PC-3 (cell line): ENCODE data around the gene TPRA1. TPM values are rescaled to one million over a fixed set of nuclear protein-coding genes. Genes with fewer than 3 reads are reported as not detected.

Source experiments
- ATAC-seq: fragments of 200-7000 bp; cut with Tn5 transposase; 2 replicates; pipeline ENCODE4 v1.9.1; 2020; ENCODE audit warnings: mild to moderate bottlenecking, moderate library complexity
- BruUV-seq: library from RNA; stranded (reverse); fragments of 400-500 nt; replicated peaks from 2 replicates; lab custom pipeline; 2021; lab: Mats Ljungman, UMichigan
- CTCF ChIA-PET: fragments of 300-600 bp; sonication (Branson Sonifier 250); formaldehyde crosslinking; loops from one replicate; lab custom pipeline; 2022; ENCODE audit warnings: antibody characterized with exemption; lab: Charles Lee
- POLR2A ChIA-PET: fragments of 300-600 bp; sonication (Branson Sonifier 250); formaldehyde crosslinking; loops from one replicate; lab custom pipeline; 2022; ENCODE audit warnings: antibody characterized with exemption; ENCODE audit not compliant: unreplicated experiment; lab: Charles Lee
- DNase-seq: peaks from one replicate; pipeline ENCODE4 v3.0.0-alpha.2; 2015
- H2AFZ ChIP-seq: fragments of 300-600 bp; sonication (generic); 2 replicates; pipeline ENCODE4 v1.6.0; 2016; ENCODE audit warnings: antibody characterized with exemption, low read length
- H3F3A ChIP-seq: fragments of 300-600 bp; sonication (generic); one replicate; pipeline ENCODE4 v1.6.0; 2017; ENCODE audit warnings: antibody characterized with exemption, low read length, control low read depth, mild to moderate bottlenecking; ENCODE audit not compliant: unreplicated experiment
- H3K27ac ChIP-seq: fragments of 300-600 bp; sonication (generic); 2 replicates; pipeline ENCODE4 v1.5.1; 2016; ENCODE audit warnings: mild to moderate bottlenecking, low read length
- H3K27me3 ChIP-seq: fragments of 300-600 bp; sonication (generic); 2 replicates; pipeline ENCODE4 v1.6.1; 2016; ENCODE audit warnings: low read length, mixed read lengths
- H3K36me3 ChIP-seq: fragments of 300-600 bp; sonication (generic); 2 replicates; pipeline ENCODE4 v1.6.1; 2016; ENCODE audit warnings: low read depth, mixed run types, low read length, mixed read lengths
- H3K4me1 ChIP-seq: fragments of 300-600 bp; sonication (generic); 2 replicates; pipeline ENCODE4 v1.5.1; 2016; ENCODE audit warnings: low read length; ENCODE audit not compliant: insufficient read depth
- H3K4me2 ChIP-seq: fragments of 300-600 bp; sonication (generic); 2 replicates; pipeline ENCODE4 v1.6.0; 2016; ENCODE audit warnings: low read length
- H3K4me3 ChIP-seq: fragments of 300-600 bp; sonication (generic); 2 replicates; pipeline ENCODE4 v1.5.1; 2016; ENCODE audit warnings: mild to moderate bottlenecking, low read length, mixed read lengths
- H3K79me2 ChIP-seq: fragments of 300-600 bp; sonication (generic); 2 replicates; pipeline ENCODE4 v1.6.1; 2017; ENCODE audit warnings: low read length, mixed read lengths
- H3K9ac ChIP-seq: fragments of 300-600 bp; sonication (generic); 2 replicates; pipeline ENCODE4 v1.6.0; 2016; ENCODE audit warnings: mild to moderate bottlenecking, low read length
- H3K9me2 ChIP-seq: fragments of 300-600 bp; sonication (generic); replicated peaks from 2 replicates; pipeline ENCODE4 v1.6.1; 2016; ENCODE audit warnings: mixed run types, low read length, mixed read lengths
- H3K9me3 ChIP-seq: fragments of 300-600 bp; sonication (generic); 2 replicates; pipeline ENCODE4 v1.6.1; 2016; ENCODE audit warnings: low read length, mixed read lengths
- H4K20me1 ChIP-seq: fragments of 300-600 bp; sonication (generic); 2 replicates; pipeline ENCODE4 v1.6.1; 2016; ENCODE audit warnings: low read length, mixed read lengths
- EZH2 ChIP-seq: fragments of 300-600 bp; sonication (generic); IDR thresholded peaks from one replicate; pipeline ENCODE4 v1.6.1; 2017; ENCODE audit warnings: antibody characterized with exemption, mild to moderate bottlenecking, low read length; ENCODE audit not compliant: unreplicated experiment
- EZH2phosphoT487 ChIP-seq: fragments of 300-600 bp; sonication (generic); IDR thresholded peaks from 2 replicates; pipeline ENCODE4 v1.6.1; 2018; ENCODE audit warnings: mild to moderate bottlenecking, antibody characterized with exemption, low read length, borderline replicate concordance
- intact Hi-C: fragments of 100-400 bp; cut with micrococcal nuclease; formaldehyde crosslinking; loops from 2 replicates; pipeline ENCODE4 v1.9.0; 2023
- total RNA-seq: library from RNA; depleted of rRNA; stranded (reverse); fragments of >200 nt; gene quantifications from 2 replicates; pipeline ENCODE4 v1.2.3, GENCODE V29; 2014
- TF ChIP-seq, protein P1 (sequence below): fragments of 300-600 bp; sonication (generic); conservative IDR thresholded peaks from 2 replicates; pipeline ENCODE4 v1.5.1; 2017; ENCODE audit warnings: antibody characterized with exemption, low read depth, mild to moderate bottlenecking, low read length

The TPRA1 gene
- total RNA-seq, 1 experiment from 2014 or later, result 25.7 TPM

DNA sequence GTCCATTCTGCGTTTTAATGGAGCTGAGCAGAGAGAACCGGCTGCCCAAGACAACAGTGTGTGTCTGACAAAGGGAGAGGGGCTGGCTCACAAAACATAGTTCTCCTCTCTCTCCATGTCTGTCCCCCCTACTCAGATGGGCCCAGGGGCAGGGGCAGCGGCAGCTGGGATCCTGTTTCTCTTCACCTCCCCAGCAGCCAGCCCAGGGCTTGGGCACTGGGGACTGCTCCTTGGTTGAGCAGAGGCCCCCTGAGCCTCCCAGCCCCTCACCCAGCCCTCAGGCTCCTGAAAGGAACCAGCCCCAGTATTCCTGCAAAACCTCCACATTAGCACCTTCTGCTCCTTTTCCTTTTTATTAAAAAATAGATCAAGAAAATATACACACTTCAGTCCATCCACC, 17.8 kb downstream of the TPRA1 start:
- Histone ChIP-seq H3K9me3 (no peaks in the 10 kb centered on the region), H3F3A (no peaks in the 10 kb centered on the region), H3K9ac (no peak overlapping the region), H3K4me2 (no peak overlapping the region), H3K27me3 (no peaks in the 10 kb centered on the region), H3K4me3 (no peak overlapping the region), H3K36me3 (peaks cover 8% of the 10 kb centered on the region; the same call in 1 of the 2 replicates), H3K9me2 (no peaks in the 10 kb centered on the region), H2AFZ (no peak overlapping the region), H4K20me1 (no peaks in the 10 kb centered on the region), H3K27ac (no peak overlapping the region), H3K79me2 (no peaks in the 10 kb centered on the region), H3K4me1 (no peaks in the 10 kb centered on the region)
- no TSS peak for BruUV-seq
- intact Hi-C loops, result no loop called here
- CTCF ChIA-PET, result no interaction called here
- POLR2A ChIA-PET, result no interaction called here
- ATAC-seq, result no peak
- DNase-seq, result no peak
- TF ChIP-seq EZH2phosphoT487, result no peak
- TF ChIP-seq, protein P1, sequence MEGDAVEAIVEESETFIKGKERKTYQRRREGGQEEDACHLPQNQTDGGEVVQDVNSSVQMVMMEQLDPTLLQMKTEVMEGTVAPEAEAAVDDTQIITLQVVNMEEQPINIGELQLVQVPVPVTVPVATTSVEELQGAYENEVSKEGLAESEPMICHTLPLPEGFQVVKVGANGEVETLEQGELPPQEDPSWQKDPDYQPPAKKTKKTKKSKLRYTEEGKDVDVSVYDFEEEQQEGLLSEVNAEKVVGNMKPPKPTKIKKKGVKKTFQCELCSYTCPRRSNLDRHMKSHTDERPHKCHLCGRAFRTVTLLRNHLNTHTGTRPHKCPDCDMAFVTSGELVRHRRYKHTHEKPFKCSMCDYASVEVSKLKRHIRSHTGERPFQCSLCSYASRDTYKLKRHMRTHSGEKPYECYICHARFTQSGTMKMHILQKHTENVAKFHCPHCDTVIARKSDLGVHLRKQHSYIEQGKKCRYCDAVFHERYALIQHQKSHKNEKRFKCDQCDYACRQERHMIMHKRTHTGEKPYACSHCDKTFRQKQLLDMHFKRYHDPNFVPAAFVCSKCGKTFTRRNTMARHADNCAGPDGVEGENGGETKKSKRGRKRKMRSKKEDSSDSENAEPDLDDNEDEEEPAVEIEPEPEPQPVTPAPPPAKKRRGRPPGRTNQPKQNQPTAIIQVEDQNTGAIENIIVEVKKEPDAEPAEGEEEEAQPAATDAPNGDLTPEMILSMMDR, result no peak
- TF ChIP-seq EZH2, result no peak

GRCh38 chr3:127572186-127572585, 18.3 kb downstream of the TPRA1 start:
- H3K79me2 ChIP-seq, result no peaks in the 10 kb centered on the region
- H3K4me1 ChIP-seq, result no peaks in the 10 kb centered on the region
- intact Hi-C loops, result no loop called here
- no peaks in the 10 kb centered on the region for H3K9me2 ChIP-seq
- H4K20me1 ChIP-seq, result no peaks in the 10 kb centered on the region
- no peak overlapping the region for H3K4me2 ChIP-seq
- H3K9me3 ChIP-seq, result no peaks in the 10 kb centered on the region
- H3F3A ChIP-seq, result no peaks in the 10 kb centered on the region
- BruUV-seq, result no TSS peak
- CTCF ChIA-PET, result no interaction called here
- peaks cover 8% of the 10 kb centered on the region; the same call in 1 of the 2 replicates for H3K36me3 ChIP-seq
- H3K4me3 ChIP-seq, result no peak overlapping the region
- no peak for DNase-seq
- TF ChIP-seq EZH2phosphoT487 (no peak), EZH2 (no peak)
- TF ChIP-seq, protein P1, result no peak
- POLR2A ChIA-PET, result no interaction called here
- no peak for ATAC-seq
- H3K27ac ChIP-seq, result no peak overlapping the region
- no peak overlapping the region for H3K9ac ChIP-seq
- H3K27me3 ChIP-seq, result no peaks in the 10 kb centered on the region
- no peak overlapping the region for H2AFZ ChIP-seq

DNA sequence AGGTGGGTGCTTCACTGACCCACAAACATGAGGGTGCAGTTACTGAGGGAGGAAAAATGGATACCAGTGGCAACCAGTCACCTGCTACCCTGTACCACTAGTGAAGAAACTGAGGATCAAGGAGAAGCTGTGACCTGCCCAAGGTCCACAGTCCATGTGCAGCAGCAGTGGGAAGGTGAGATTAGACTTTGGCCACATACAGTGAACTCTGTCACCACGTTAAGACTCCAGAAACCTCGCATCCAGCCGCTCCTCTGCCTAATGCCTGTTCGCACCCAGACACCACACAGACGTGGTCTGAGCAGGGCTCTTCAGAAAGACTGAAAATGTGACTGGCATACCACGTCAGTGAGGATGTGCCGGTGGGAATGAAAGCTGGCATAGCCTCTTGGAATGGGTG, 20.0 kb downstream of the TPRA1 start:
- CTCF ChIA-PET, result no interaction called here
- POLR2A ChIA-PET, result no interaction called here

More for the DNA sequence above, 20.0 kb downstream of the TPRA1 start:
- intact Hi-C loops, result no loop called here
- Histone ChIP-seq H3K79me2 (no peaks in the 10 kb centered on the region), H3K9me3 (no peaks in the 10 kb centered on the region), H3K9me2 (no peaks in the 10 kb centered on the region), H3K36me3 (peaks cover 8% of the 10 kb centered on the region; the same call in 1 of the 2 replicates), H3K9ac (no peak overlapping the region), H3K4me2 (no peak overlapping the region), H3K27ac (no peak overlapping the region), H3F3A (no peaks in the 10 kb centered on the region), H2AFZ (no peak overlapping the region), H3K4me1 (no peaks in the 10 kb centered on the region), H3K4me3 (no peak overlapping the region), H4K20me1 (no peaks in the 10 kb centered on the region), H3K27me3 (no peaks in the 10 kb centered on the region)
- no peak for TF ChIP-seq EZH2phosphoT487
- no peak for TF ChIP-seq EZH2
- TF ChIP-seq, protein P1, result no peak
- DNase-seq, result no peak
- no peak for ATAC-seq
- no TSS peak for BruUV-seq
